ENCODE results near the gene THSD4.

DNA sequence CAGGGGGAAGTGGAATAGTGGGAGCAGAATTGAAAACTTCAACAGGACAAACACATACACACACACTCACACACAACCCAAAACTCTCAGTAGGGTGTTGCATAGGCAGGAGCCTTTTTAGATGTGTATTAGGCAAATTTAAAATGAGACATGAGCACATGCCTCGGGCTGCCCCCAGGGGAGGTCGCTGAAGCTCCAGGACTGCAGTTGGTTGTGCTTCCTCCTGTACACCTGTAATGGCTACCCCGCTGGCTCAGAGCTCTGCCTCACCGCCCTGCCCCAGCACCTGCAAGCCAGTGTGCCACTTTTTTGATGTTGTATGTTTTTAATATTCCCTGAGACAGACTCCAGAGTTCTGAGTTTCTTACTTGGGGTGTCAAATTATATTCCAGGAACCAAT lies 391.7 kb downstream of the THSD4 start:
- TF ChIP-seq, protein P1, sequence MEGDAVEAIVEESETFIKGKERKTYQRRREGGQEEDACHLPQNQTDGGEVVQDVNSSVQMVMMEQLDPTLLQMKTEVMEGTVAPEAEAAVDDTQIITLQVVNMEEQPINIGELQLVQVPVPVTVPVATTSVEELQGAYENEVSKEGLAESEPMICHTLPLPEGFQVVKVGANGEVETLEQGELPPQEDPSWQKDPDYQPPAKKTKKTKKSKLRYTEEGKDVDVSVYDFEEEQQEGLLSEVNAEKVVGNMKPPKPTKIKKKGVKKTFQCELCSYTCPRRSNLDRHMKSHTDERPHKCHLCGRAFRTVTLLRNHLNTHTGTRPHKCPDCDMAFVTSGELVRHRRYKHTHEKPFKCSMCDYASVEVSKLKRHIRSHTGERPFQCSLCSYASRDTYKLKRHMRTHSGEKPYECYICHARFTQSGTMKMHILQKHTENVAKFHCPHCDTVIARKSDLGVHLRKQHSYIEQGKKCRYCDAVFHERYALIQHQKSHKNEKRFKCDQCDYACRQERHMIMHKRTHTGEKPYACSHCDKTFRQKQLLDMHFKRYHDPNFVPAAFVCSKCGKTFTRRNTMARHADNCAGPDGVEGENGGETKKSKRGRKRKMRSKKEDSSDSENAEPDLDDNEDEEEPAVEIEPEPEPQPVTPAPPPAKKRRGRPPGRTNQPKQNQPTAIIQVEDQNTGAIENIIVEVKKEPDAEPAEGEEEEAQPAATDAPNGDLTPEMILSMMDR (conservative IDR thresholded peaks at IDR 0.05): no peak
- no peak for TF ChIP-seq ZFX (IDR thresholded peaks at IDR 0.05)

All from C4-2B (cell line).